ENCODE results near the gene CDKAL1. TPM values are rescaled to one million over a fixed set of nuclear protein-coding genes. Genes with fewer than 3 reads are reported as not detected.

CDKAL1 gene
- total and polyA plus RNA-seq, 2 of the 13 experiments (the other 11 are each of a cell fraction or from before 2014, with no cell fraction given), result 9.5 to 27.7 TPM

DNA sequence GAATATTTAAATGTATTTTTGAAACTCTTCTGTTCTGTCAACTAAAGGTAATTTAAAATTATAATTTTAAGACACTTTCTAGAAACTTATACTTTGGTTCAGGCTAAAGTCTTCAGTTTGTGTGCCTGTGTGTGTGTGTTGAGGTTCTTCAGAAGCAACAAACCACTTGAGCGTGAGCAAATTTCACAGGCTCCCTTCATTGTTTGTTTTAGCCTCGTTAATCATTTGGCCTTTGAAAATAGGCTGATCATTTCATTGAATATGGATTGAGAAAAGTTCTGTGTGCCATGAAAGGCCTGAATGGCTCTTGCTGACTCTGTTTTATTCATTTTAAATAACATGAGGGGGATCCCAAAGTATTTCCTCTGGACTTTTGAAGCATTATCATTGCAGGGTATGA lies 420.1 kb downstream of the CDKAL1 start:
- ATAC-seq (no peak), FAIRE-seq (no peak), DNase-seq (ENCODE audit: low spot score) (no peak)
- Histone ChIP-seq H2AFZ (ENCODE audit: low read length) (no peak overlapping the region), H3K79me2 (ENCODE audit: insufficient read depth, low read length) (no peaks in the 10 kb centered on the region), H3K27ac (ENCODE audit: extremely low read length, insufficient read depth, low read length) (no peak overlapping the region), H3K27me3 (ENCODE audit: control insufficient read depth in 1 of 2, insufficient read depth in 2 of 2, low read length in 2 of 2) (no peaks in the 10 kb centered on the region), H3K36me3 (replicated peaks in 1 of 2; ENCODE audit: control insufficient read depth in 1 of 2, insufficient read depth in 2 of 2, low read length in 2 of 2) (peaks cover 3 to 7% of the 10 kb centered on the region in 2 experiments; a peak in 3 of 5 replicates), H3K4me3 (replicated peaks in 1 of 3; ENCODE audit: insufficient read depth in 1 of 3, low read depth in 2 of 3, low read length in 3 of 3) (no peak overlapping the region), H3K9ac (ENCODE audit: insufficient read depth, low read depth, low read length) (no peak overlapping the region), H4K20me1 (ENCODE audit: insufficient read depth, low read length) (no peaks in the 10 kb centered on the region), H3K4me2 (ENCODE audit: low read depth, low read length) (no peak overlapping the region), H3K9me3 (ENCODE audit: low read length) (no peaks in the 10 kb centered on the region), H3K4me1 (ENCODE audit: insufficient read depth, low read length) (no peaks in the 10 kb centered on the region)
- BruUV-seq (replicated peaks), result no TSS peak
- WGBS (ENCODE audit: low lambda C conversion rate), result 83% methylated on average over 2 of the region's 2 CpGs
- TF ChIP-seq ZNF383 (CRISPR knock-in tag; IDR thresholded peaks at IDR 0.05; ENCODE audit: borderline replicate concordance) (no peak), ZNF367 (CRISPR knock-in tag; IDR thresholded peaks at IDR 0.05; ENCODE audit: borderline replicate concordance) (no peak), ZNF709 (CRISPR knock-in tag; IDR thresholded peaks at IDR 0.05) (no peak), ZNF350 (CRISPR knock-in tag; IDR thresholded peaks at IDR 0.05; ENCODE audit: borderline replicate concordance, low read depth) (no peak), KAT2B (IDR thresholded peaks at IDR 0.05; ENCODE audit: borderline replicate concordance, low read depth, low read length) (no peak), ZNF224 (CRISPR knock-in tag; IDR thresholded peaks at IDR 0.05) (no peak), PITX1 (CRISPR knock-in tag; IDR thresholded peaks at IDR 0.05) (no peak), TFDP1 (CRISPR knock-in tag; IDR thresholded peaks at IDR 0.05; ENCODE audit: borderline replicate concordance) (no peak)
- in situ Hi-C loops (cut with HindIII; ENCODE audit: extremely low pct_ligation_motif_present, low pct_unique_long_range_greater_than_20kb), result no loop called here
- intact Hi-C loops (cut with micrococcal nuclease; ENCODE audit: unreplicated experiment), result loop anchor here (5.0 kb wide), 1 partner anchor 633 kb away; no protein-coding TSS in a partner anchor
- ChIA-PET POLR2A (no interaction called here), CTCF (ENCODE audit: low intra/inter-chr PET ratio, low total read pairs) (no interaction called here)

- no peaks in the 10 kb centered on the region for H4K20me1 ChIP-seq (ENCODE audit: insufficient read depth, low read length)
- DNase-seq (ENCODE audit: low spot score), result no peak
- FAIRE-seq, result no peak
- no peak for ATAC-seq
- no peak overlapping the region for H2AFZ ChIP-seq (ENCODE audit: low read length)
- no TSS peak for BruUV-seq (replicated peaks)
- ChIA-PET CTCF (ENCODE audit: low intra/inter-chr PET ratio, low total read pairs) (no interaction called here), POLR2A (no interaction called here)
- in situ Hi-C loops (cut with HindIII; ENCODE audit: extremely low pct_ligation_motif_present, low pct_unique_long_range_greater_than_20kb) (no loop called here), intact Hi-C loops (cut with micrococcal nuclease; ENCODE audit: unreplicated experiment) (no loop called here)
- TF ChIP-seq HBP1 (CRISPR knock-in tag; IDR thresholded peaks at IDR 0.05; ENCODE audit: low read depth), result no peak
- no peak for TF ChIP-seq MAX (IDR thresholded peaks at IDR 0.05)
- no peaks in the 10 kb centered on the region for H3K79me2 ChIP-seq (ENCODE audit: insufficient read depth, low read length)
- H3K9ac ChIP-seq (ENCODE audit: insufficient read depth, low read depth, low read length), result no peak overlapping the region
- H3K4me2 ChIP-seq (ENCODE audit: low read depth, low read length), result no peak overlapping the region
- H3K27ac ChIP-seq (ENCODE audit: extremely low read length, insufficient read depth, low read length), result no peak overlapping the region
- H3K9me3 ChIP-seq (ENCODE audit: low read length), result no peaks in the 10 kb centered on the region
- H3K4me3 ChIP-seq (replicated peaks in 1 of 3; ENCODE audit: insufficient read depth in 1 of 3, low read depth in 2 of 3, low read length in 3 of 3), result no peak overlapping the region
- no peaks in the 10 kb centered on the region for H3K27me3 ChIP-seq (ENCODE audit: control insufficient read depth in 1 of 2, insufficient read depth in 2 of 2, low read length in 2 of 2)
- H3K36me3 ChIP-seq (replicated peaks in 1 of 2; ENCODE audit: control insufficient read depth in 1 of 2, insufficient read depth in 2 of 2, low read length in 2 of 2), result peaks cover 3 to 7% of the 10 kb centered on the region in 2 experiments; a peak in 3 of 5 replicates
- 88% methylated on average over 2 of the region's 2 CpGs for WGBS (ENCODE audit: low lambda C conversion rate)
- no peaks in the 10 kb centered on the region for H3K4me1 ChIP-seq (ENCODE audit: insufficient read depth, low read length)
Measured at GRCh38 chr6:20955131-20955530, 420.9 kb downstream of the CDKAL1 start.
